ENCODE results near the gene POLR2I.

The POLR2I gene

GRCh38 chr19:36064826-36065225, 49.8 kb downstream of the POLR2I start:
- in situ Hi-C loops (cut with MboI; ENCODE audit: low sequenced_read_pairs) = no loop called here
